Heart right ventricle (tissue), 16 donors: ENCODE results near the gene PKNOX2. TPM values are rescaled to one million over a fixed set of nuclear protein-coding genes. Genes with fewer than 3 reads are reported as not detected.

Experiments
- ATAC-seq, 8 donors: fragments of 200-7000 bp; cut with Tn5 transposase; one replicate each; pipeline ENCODE4 v1.9.1; 2020; ENCODE audit warnings: mild to moderate bottlenecking in 8 of 8, moderate library complexity in 8 of 8, moderate number of reproducible peaks in 1 of 8
- DNase-seq, 2 donors: peaks; one replicate each; pipeline ENCODE4 v3.0.0-alpha.2; 2020
- H3K27ac ChIP-seq, 10 donors: fragments of 200-600 bp; sonication (generic) in 2 of 10; one replicate each; pipeline versions ENCODE4 v1.5.0 to v1.8.0; 2020 to 2022; ENCODE audit warnings: mild to moderate bottlenecking in 3 of 10
- H3K27me3 ChIP-seq, 7 donors: fragments of 200-600 bp; one replicate each; pipeline ENCODE4 v1.8.0; 2021 to 2022; ENCODE audit warnings: mild to moderate bottlenecking in 2 of 7
- H3K36me3 ChIP-seq, 9 donors: fragments of 200-600 bp; sonication (generic) in 1 of 9; one replicate each; pipeline versions ENCODE4 v1.5.0 to v1.8.0; 2020 to 2022; ENCODE audit warnings: mild to moderate bottlenecking in 2 of 9
- H3K4me1 ChIP-seq, 9 donors: fragments of 200-600 bp; sonication (generic) in 1 of 9; one replicate each; pipeline versions ENCODE4 v1.5.0 to v1.8.0; 2020 to 2022; ENCODE audit warnings: mild to moderate bottlenecking in 4 of 9
- H3K4me3 ChIP-seq, 10 donors: fragments of 200-600 bp; sonication (generic) in 2 of 10; one replicate each; pipeline versions ENCODE4 v1.5.0 to v1.8.0; 2020 to 2022; ENCODE audit warnings: mild to moderate bottlenecking in 7 of 10, moderate library complexity in 2 of 10
- H3K9me3 ChIP-seq, 11 donors: fragments of 200-600 bp in 10 of 11; sonication (generic) in 2 of 11; one replicate each; pipeline versions ENCODE4 v1.5.0 to v1.8.0; 2013 to 2022; ENCODE audit warnings: mild to moderate bottlenecking in 2 of 11, control low read depth in 1 of 11, moderate library complexity in 1 of 11
- CTCF ChIP-seq, 9 donors: fragments of 200-600 bp; sonication (generic) in 2 of 9; IDR thresholded peaks; one replicate each; pipeline versions ENCODE4 v1.5.0 to v1.8.0; 2021 to 2022; ENCODE audit warnings: antibody characterized with exemption in 9 of 9, mild to moderate bottlenecking in 5 of 9, moderate library complexity in 1 of 9
- WGBS, 2 donors: extraction: QIAGEN DNeasy Blood & Tissue Kit; methylation state at CpG; one replicate each; pipeline ENCODE4 v1.1.7; 2013; ENCODE audit warnings: inconsistent platforms in 1 of 2; 5-methylcytosine and 5-hydroxymethylcytosine counted together
- intact Hi-C, 10 donors: fragments of 100-400 bp; cut with DNase I; formaldehyde crosslinking; loops; one replicate each; pipeline versions ENCODE4 v1.11.1 to v1.14.2; 2022
- polyA plus RNA-seq, 2 donors: library from polyadenylated mRNA; stranded (reverse); fragments of 200-250 nt; gene quantifications; one replicate each; pipeline ENCODE4 v1.2.3, GENCODE V29; 2013
- total RNA-seq, 10 donors: library from RNA; stranded (reverse); fragmentation: NEBNext Ultra II Directional in 3 of 10; extraction: Animal tissue kit (Norgen Biotek cat#: 25700) in 3 of 10; gene quantifications; one replicate each; pipeline versions ENCODE4 v1.2.1 to v1.2.4, GENCODE V29; 2021 to 2023
- donor health status: Arrhythmogenic right ventricular cardiomyopathy.
- donor health status: ischemic (EF 13 %, LVEDD 7.1; RV severe dilation, severe dysfunction).
- donor health status: healthy with polysubstance abuse.
- donor health status: DM: no; HTN: yes; CAD: no.
- donor health status: DM: no; HTN: no; CAD: no.
- donor health status: ischemic (EF 25% LVEDD 6.9; RV normal size, moderate dysfunction).
- donor health status: ischemic (EF 25% LVEDD 5.7; RV mildly dilated, moderate dysfunction).
- donor health status: healthy.
- donor health status: DM: yes; HTN: yes; CAD: no.
- donor health status: Ischemic cardiomyopathy.
- donor health status: ischemic (EF 35%, LVEDD 5.7; RV mildly dilated, moderate dysfunction).
- donor health status: nonischemic (EF 11% LVEDD 7.7; RV severe dilation, severe dysfunction).
- donor health status: DM: yes; HTN: yes; CAD: no.
- donor health status: PGD.
- donor health status: ischemic (EF 29% LVEDD 5.4; RV normal size, mild dysfunction).
- donor health status: nonischemic (EF 23%, LVEDD 6.1; RV moderate dilation, normal function).

Gene PKNOX2
- total and polyA plus RNA-seq, 12 donors: 2.5 to 5.8 (median 4.5) TPM

GRCh38 chr11:125452125-125452470 lies 287.5 kb downstream of the PKNOX2 start:
- 58 to 62% methylated on average over 7 of the region's 7 CpGs for WGBS, 2 donors
- H3K27ac ChIP-seq: peak overlapping the region; percentile 1 to 84 (median 56)
- peak overlapping the region in 7 of 10 donors; percentile 8 to 39 (median 31) for H3K4me3 ChIP-seq
- peaks cover 0 to 12% (median 0%) of the 10 kb centered on the region in 9 donors for H3K36me3 ChIP-seq
- no peak for TF ChIP-seq CTCF (IDR thresholded peaks at IDR 0.05)
- intact Hi-C loops: no loop called here
- no peaks in the 10 kb centered on the region for H3K9me3 ChIP-seq
- ATAC-seq: peak in 5 of 8 donors; percentile 4 to 25 (median 19)
- DNase-seq: no peak
- no peaks in the 10 kb centered on the region for H3K27me3 ChIP-seq
- peaks cover 5 to 23% (median 16%) of the 10 kb centered on the region in 9 donors for H3K4me1 ChIP-seq

GRCh38 chr11:125454047-125454446 lies 289.5 kb downstream of the PKNOX2 start:
- intact Hi-C loops: no loop called here
- TF ChIP-seq CTCF (IDR thresholded peaks at IDR 0.05): no peak
- H3K9me3 ChIP-seq: no peaks in the 10 kb centered on the region
- no peak for DNase-seq
- no peaks in the 10 kb centered on the region for H3K27me3 ChIP-seq
- H3K27ac ChIP-seq: no peak overlapping the region
- 83 to 93% methylated on average over 6 of the region's 6 CpGs for WGBS, 2 donors
- no peak for ATAC-seq
- H3K36me3 ChIP-seq: no peaks in the 10 kb centered on the region
- H3K4me3 ChIP-seq: no peak overlapping the region
- peaks cover 5 to 35% (median 28%) of the 10 kb centered on the region in 9 donors for H3K4me1 ChIP-seq

GRCh38 chr11:125455851-125456250 lies 291.3 kb downstream of the PKNOX2 start:
- Histone ChIP-seq H3K9me3 (no peaks in the 10 kb centered on the region), H3K4me1 (peaks cover 5 to 31% (median 28%) of the 10 kb centered on the region in 9 donors), H3K4me3 (no peak overlapping the region), H3K27ac (no peak overlapping the region), H3K36me3 (no peaks in the 10 kb centered on the region), H3K27me3 (no peaks in the 10 kb centered on the region)
- intact Hi-C loops: no loop called here
- TF ChIP-seq CTCF (IDR thresholded peaks at IDR 0.05): no peak
- whole genome bisulfite sequencing, 2 donors: 91 to 93% methylated on average over 13 of the region's 13 CpGs
- no peak for DNase-seq
- no peak for ATAC-seq

GRCh38 chr11:125457814-125458343 lies 293.3 kb downstream of the PKNOX2 start:
- no peaks in the 10 kb centered on the region for H3K9me3 ChIP-seq
- intact Hi-C loops: no loop called here
- DNase-seq (peak; percentile 66 to 70), ATAC-seq (peak; percentile 91 to 98 (median 95))
- no peaks in the 10 kb centered on the region for H3K27me3 ChIP-seq
- H3K4me1 ChIP-seq: peaks cover 0 to 12% (median 11%) of the 10 kb centered on the region in 9 donors
- H3K4me3 ChIP-seq: peak overlapping the region in 1 of 10 donors; percentile 3
- WGBS, 2 donors: 21 to 26% methylated on average over 12 of the region's 12 CpGs
- no peaks in the 10 kb centered on the region for H3K36me3 ChIP-seq
- H3K27ac ChIP-seq: peak overlapping the region in 9 of 10 donors; percentile 17 to 81 (median 71)
- no peak for TF ChIP-seq CTCF (IDR thresholded peaks at IDR 0.05)
